IMR-90 (cell line): ENCODE results near the gene SPTB. TPM values are rescaled to one million over a fixed set of nuclear protein-coding genes. Genes with fewer than 3 reads are reported as not detected.

Experiments
- ATAC-seq: fragments of 200-7000 bp; cut with Tn5 transposase; 2 replicates; pipeline ENCODE4 v1.9.1; 2020; ENCODE audit warnings: low read depth, mild to moderate bottlenecking, moderate library complexity
- BruUV-seq: library from RNA; stranded (reverse); fragments of 400-500 nt; replicated peaks from 2 replicates; lab custom pipeline; 2021; lab: Mats Ljungman, UMichigan
- CTCF ChIA-PET: fragments of 300-600 bp; formaldehyde crosslinking; extraction: SDS; loops from one replicate; lab custom pipeline; 2021; ENCODE audit warnings: antibody characterized with exemption; lab: Yijun Ruan, JAX
- POLR2A ChIA-PET: fragments of 300-600 bp; sonication (Branson Sonifier 250); formaldehyde crosslinking; loops from one replicate; lab custom pipeline; 2022; ENCODE audit warnings: antibody characterized with exemption; ENCODE audit not compliant: unreplicated experiment; lab: Charles Lee
- DNase-seq: peaks from one replicate; pipeline ENCODE4 v3.0.0; 2013
- H2AFZ ChIP-seq: replicated peaks from 2 replicates; pipeline ENCODE3; 2013; ENCODE audit warnings: low read length, mild to moderate bottlenecking; ENCODE audit not compliant: poor library complexity
- H2AK5ac ChIP-seq: 2 replicates; pipeline ENCODE4 v1.6.1; 2013; ENCODE audit warnings: low read depth, low read length, inconsistent platforms
- H2AK9ac ChIP-seq: replicated peaks from 2 replicates; pipeline ENCODE3; 2013; ENCODE audit warnings: mild to moderate bottlenecking, low read depth, low read length, moderate library complexity; ENCODE audit not compliant: poor library complexity
- H2BK120ac ChIP-seq: 2 replicates; pipeline ENCODE4 v1.6.1; 2013; ENCODE audit warnings: low read depth, low read length, inconsistent platforms
- H2BK15ac ChIP-seq: 3 replicates; pipeline ENCODE4 v1.6.1; 2013; ENCODE audit warnings: low read depth, low read length, inconsistent platforms
- H2BK20ac ChIP-seq: 2 replicates; pipeline ENCODE4 v1.6.1; 2013; ENCODE audit warnings: low read depth, mild to moderate bottlenecking, inconsistent platforms, low read length, moderate library complexity
- H2BK5ac ChIP-seq: 2 replicates; pipeline ENCODE4 v1.6.1; 2013; ENCODE audit warnings: mild to moderate bottlenecking, low read depth, low read length, inconsistent platforms; ENCODE audit not compliant: poor library complexity, severe bottlenecking
- H3K14ac ChIP-seq: replicated peaks from 2 replicates; pipeline ENCODE4 v1.6.1; 2013; ENCODE audit warnings: low read depth, low read length, inconsistent platforms
- H3K18ac ChIP-seq: 2 replicates; pipeline ENCODE4 v1.6.1; 2013; ENCODE audit warnings: low read depth, low read length, control low read depth
- H3K23ac ChIP-seq: 2 replicates; pipeline ENCODE4 v1.6.1; 2013; ENCODE audit warnings: low read depth, low read length, inconsistent platforms
- H3K27ac ChIP-seq: 2 replicates; pipeline ENCODE4 v1.5.1; 2013; ENCODE audit warnings: mild to moderate bottlenecking, control low read depth, low read length; ENCODE audit not compliant: insufficient read depth
- H3K27me3 ChIP-seq: 2 replicates; pipeline ENCODE4 v1.6.1; 2013; ENCODE audit warnings: low read length; ENCODE audit not compliant: control insufficient read depth, insufficient read depth
- H3K36me3 ChIP-seq: 2 replicates; pipeline ENCODE4 v1.6.1; 2013; ENCODE audit warnings: low read length, mixed read lengths; ENCODE audit not compliant: control insufficient read depth, insufficient read depth
- H3K4ac ChIP-seq: 2 replicates; pipeline ENCODE4 v1.6.1; 2013; ENCODE audit warnings: low read depth, low read length, inconsistent platforms
- H3K4me1 ChIP-seq: 2 replicates; pipeline ENCODE4 v1.6.1; 2013; ENCODE audit warnings: low read length, mixed read lengths; ENCODE audit not compliant: control insufficient read depth, insufficient read depth
- H3K4me2 ChIP-seq: 2 replicates; pipeline ENCODE4 v1.6.1; 2013; ENCODE audit warnings: low read depth, mild to moderate bottlenecking, control low read depth, low read length, moderate library complexity
- H3K4me3 ChIP-seq: 2 replicates; pipeline ENCODE4 v1.5.1; 2013; ENCODE audit warnings: low read depth, mild to moderate bottlenecking, control low read depth, low read length, moderate library complexity; ENCODE audit not compliant: insufficient read depth
- H3K56ac ChIP-seq: 2 replicates; pipeline ENCODE4 v1.6.1; 2013; ENCODE audit warnings: low read length, inconsistent platforms; ENCODE audit not compliant: insufficient read depth; ENCODE audit errors: extremely low read depth
- H3K79me1 ChIP-seq, 2 experiments: 2 replicates each; pipeline ENCODE4 v1.6.1; 2013; ENCODE audit warnings: low read length in 2 of 2, inconsistent platforms in 1 of 2, low read depth in 1 of 2
- H3K9ac ChIP-seq: 2 replicates; pipeline ENCODE4 v1.6.1; 2013; ENCODE audit warnings: low read depth, low read length, control low read depth
- H3K9me1 ChIP-seq: 2 replicates; pipeline ENCODE4 v1.6.1; 2013; ENCODE audit warnings: low read length, inconsistent platforms; ENCODE audit not compliant: insufficient read depth
- H3K9me3 ChIP-seq: 2 replicates; pipeline ENCODE4 v1.6.1; 2013; ENCODE audit warnings: low read length; ENCODE audit not compliant: control insufficient read depth, insufficient read depth
- H4K20me1 ChIP-seq: 2 replicates; pipeline ENCODE4 v1.6.1; 2013; ENCODE audit warnings: low read length, inconsistent platforms; ENCODE audit not compliant: insufficient read depth
- H4K5ac ChIP-seq: 2 replicates; pipeline ENCODE4 v1.6.1; 2013; ENCODE audit warnings: mild to moderate bottlenecking, low read depth, low read length, control low read depth
- H4K8ac ChIP-seq, 2 experiments: 2 replicates each; pipeline ENCODE4 v1.6.1; 2013; ENCODE audit warnings: low read depth in 2 of 2, low read length in 2 of 2, control low read depth in 1 of 2, inconsistent platforms in 1 of 2
- H4K91ac ChIP-seq: 2 replicates; pipeline ENCODE4 v1.6.1; 2013; ENCODE audit warnings: low read depth, low read length, inconsistent platforms; ENCODE audit not compliant: insufficient read depth
- CHD1 ChIP-seq: IDR thresholded peaks from 2 replicates; pipeline ENCODE4 v1.6.1; 2012; ENCODE audit warnings: low read depth, low read length, improper control_type of control experiment
- FOS ChIP-seq: fragments of 150-350 bp; IDR thresholded peaks from 2 replicates; pipeline ENCODE4 v1.6.1; 2016; ENCODE audit warnings: low read depth, low read length
- MAFK ChIP-seq: IDR thresholded peaks from 2 replicates; pipeline ENCODE4 v1.6.1; 2012; ENCODE audit warnings: low read depth, low read length, improper control_type of control experiment
- MXI1 ChIP-seq: IDR thresholded peaks from 2 replicates; pipeline ENCODE4 v1.6.1; 2012; ENCODE audit warnings: low read depth, mild to moderate bottlenecking, low read length, moderate library complexity, borderline replicate concordance
- RAD21 ChIP-seq: IDR thresholded peaks from 2 replicates; pipeline ENCODE4 v1.6.1; 2012; ENCODE audit warnings: low read length, improper control_type of control experiment
- RCOR1 ChIP-seq: IDR thresholded peaks from 2 replicates; pipeline ENCODE4 v1.6.1; 2012; ENCODE audit warnings: mild to moderate bottlenecking, low read length, improper control_type of control experiment; ENCODE audit not compliant: insufficient replicate concordance
- RFX5 ChIP-seq: IDR thresholded peaks from 2 replicates; pipeline ENCODE4 v1.8.0; 2012; ENCODE audit warnings: low read depth, mild to moderate bottlenecking, low read length, moderate library complexity
- WGBS, 2 experiments: methylation state at CpG; one replicate each; pipeline versions ENCODE4 v1.1.5 to v1.1.7; 2013; ENCODE audit warnings: missing lambda C conversion rate in 2 of 2; ENCODE audit not compliant: insufficient read length in 1 of 2; ENCODE audit errors: extremely low coverage in 2 of 2; 5-methylcytosine and 5-hydroxymethylcytosine counted together
- dilution Hi-C: fragments of 300-500 bp; cut with HindIII; formaldehyde crosslinking; loops from one replicate; pipeline ENCODE4 v1.14.3; 2018; ENCODE audit warnings: low sequenced_read_pairs; ENCODE audit not compliant: unreplicated experiment
- in situ Hi-C: fragments of 300-500 bp; cut with MboI; formaldehyde crosslinking; loops from 3 replicates; pipeline ENCODE4 v1.14.3; 2019; ENCODE audit warnings: low sequenced_read_pairs, inconsistent platforms, mixed read lengths
- intact Hi-C: fragments of 100-400 bp; cut with micrococcal nuclease; formaldehyde crosslinking; loops from 2 replicates; pipeline ENCODE4 v1.10.0; 2022
- polyA plus RNA-seq, 3 experiments: library from polyadenylated mRNA; depleted of rRNA; stranded (reverse); fragments of >200 nt; gene quantifications; 2 replicates each; pipeline ENCODE4 v1.2.3, GENCODE V29; 2012; ENCODE audit warnings: low replicate concordance in 1 of 3
- total RNA-seq: library from RNA; depleted of rRNA; stranded (reverse); fragments of >200 nt; gene quantifications from 2 replicates; pipeline ENCODE4 v1.2.3, GENCODE V29; 2012
- TF ChIP-seq, protein P1 (sequence below): fragments of 150-350 bp; IDR thresholded peaks from 2 replicates; pipeline ENCODE4 v1.6.1; 2017; ENCODE audit warnings: mild to moderate bottlenecking, antibody characterized with exemption, low read length, low read depth

The SPTB gene
- total and polyA plus RNA-seq, 2 of the 4 experiments (the other 2 are of a cell fraction): under 0.01 to 0.07 TPM

GRCh38 chr14:64715146-64715627, 164.5 kb downstream of the SPTB start:
- Histone ChIP-seq H3K18ac (no peak overlapping the region), H3K27me3 (no peaks in the 10 kb centered on the region), H4K91ac (no peak overlapping the region), H3K27ac (no peak overlapping the region), H3K4me1 (peaks cover 5% of the 10 kb centered on the region), H3K23ac (no peak overlapping the region), H3K9ac (no peak overlapping the region), H3K14ac (no peak overlapping the region), H4K8ac (no peak overlapping the region), H4K20me1 (no peaks in the 10 kb centered on the region; the same call in 1 of the 2 replicates), H2AK5ac (no peak overlapping the region), H2BK20ac (no peak overlapping the region), H2BK120ac (no peak overlapping the region), H3K4me2 (no peak overlapping the region), H3K36me3 (no peaks in the 10 kb centered on the region), H2AFZ (no peak overlapping the region), H3K4me3 (no peak overlapping the region), H3K9me3 (peaks cover 7% of the 10 kb centered on the region), H3K4ac (no peak overlapping the region), H2BK15ac (no peak overlapping the region), H4K5ac (no peak overlapping the region), H3K79me1 (peaks cover 7 to 14% of the 10 kb centered on the region in 2 experiments; a peak in 2 of 4 replicates), H3K56ac (no peak overlapping the region), H2AK9ac (no peak overlapping the region), H3K9me1 (peaks cover 16% of the 10 kb centered on the region), H2BK5ac (no peak overlapping the region)
- CTCF ChIA-PET: no interaction called here
- 100% methylated on average over 1 of the region's 4 CpGs; no CpG with 5 or more reads in 1 of the 2 experiments for WGBS, 2 experiments
- no peak for TF ChIP-seq MXI1
- TF ChIP-seq, protein P1, sequence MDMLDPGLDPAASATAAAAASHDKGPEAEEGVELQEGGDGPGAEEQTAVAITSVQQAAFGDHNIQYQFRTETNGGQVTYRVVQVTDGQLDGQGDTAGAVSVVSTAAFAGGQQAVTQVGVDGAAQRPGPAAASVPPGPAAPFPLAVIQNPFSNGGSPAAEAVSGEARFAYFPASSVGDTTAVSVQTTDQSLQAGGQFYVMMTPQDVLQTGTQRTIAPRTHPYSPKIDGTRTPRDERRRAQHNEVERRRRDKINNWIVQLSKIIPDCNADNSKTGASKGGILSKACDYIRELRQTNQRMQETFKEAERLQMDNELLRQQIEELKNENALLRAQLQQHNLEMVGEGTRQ: no peak
- TF ChIP-seq FOS: no peak
- TF ChIP-seq RAD21: no peak
- no peak for TF ChIP-seq RCOR1
- no peak for TF ChIP-seq RFX5
- TF ChIP-seq MAFK: no peak
- no peak for TF ChIP-seq CHD1
- no peak for ATAC-seq
- in situ Hi-C loops: no loop called here
- POLR2A ChIA-PET: interaction anchor here (0.6 kb wide), 1 partner anchor 31 kb away, joined by 3 read pairs; no protein-coding TSS in a partner anchor
- no TSS peak for BruUV-seq
- dilution Hi-C loops: no loop called here
- intact Hi-C loops: no loop called here
- DNase-seq: no peak
